Uterus (tissue), 4 donors: ENCODE data around the gene SYCE1. TPM values are rescaled to one million over a fixed set of nuclear protein-coding genes. Genes with fewer than 3 reads are reported as not detected.

Experiments
- DNase-seq, 2 donors: peaks; one replicate each; pipeline ENCODE4 v3.0.0-alpha.2; 2019 to 2020
- H3K27ac ChIP-seq, 2 donors: fragments of 200-600 bp; sonication (generic); 1 replicate in 1 of 2; 2 replicates in 1 of 2; pipeline ENCODE4 v1.5.1; 2016 to 2018
- H3K27me3 ChIP-seq, 2 donors: fragments of 200-600 bp; sonication (generic); one replicate each; pipeline ENCODE4 v1.5.1; 2018 to 2019; ENCODE audit warnings: control low read depth in 1 of 2
- H3K36me3 ChIP-seq, 2 donors: fragments of 200-600 bp; sonication (generic); one replicate each; pipeline ENCODE4 v1.5.1; 2019; ENCODE audit warnings: control low read depth in 1 of 2
- H3K4me1 ChIP-seq, 2 donors: fragments of 200-600 bp; sonication (generic); one replicate each; pipeline ENCODE4 v1.5.1; 2018 to 2019; ENCODE audit warnings: control low read depth in 1 of 2
- H3K4me3 ChIP-seq, 2 donors: fragments of 200-600 bp; sonication (generic); 1 replicate in 1 of 2; 2 replicates in 1 of 2; pipeline ENCODE4 v1.5.1; 2018 to 2019; ENCODE audit warnings: mild to moderate bottlenecking in 1 of 2
- H3K9me3 ChIP-seq, 2 donors: fragments of 200-600 bp; sonication (generic); one replicate each; pipeline ENCODE4 v1.5.1; 2019; ENCODE audit warnings: control low read depth in 1 of 2
- POLR2A ChIP-seq, 2 donors: fragments of 450-650 bp; IDR thresholded peaks; one replicate each; pipeline ENCODE4 v1.6.1; 2016; ENCODE audit warnings: antibody characterized with exemption in 2 of 2, mild to moderate bottlenecking in 1 of 2, moderate library complexity in 1 of 2
- intact Hi-C: fragments of 100-400 bp; cut with DNase I; formaldehyde crosslinking; loops from one replicate; pipeline ENCODE4 v1.15.1; 2023; ENCODE audit warnings: low total_unique reads
- total RNA-seq, 4 donors: library from RNA; depleted of rRNA in 3 of 4; stranded (reverse); fragments of >200 nt in 3 of 4; gene quantifications; one replicate each; pipeline versions ENCODE4 v1.1.0 to v1.2.4, GENCODE V29; 2014 to 2023
- TF ChIP-seq, protein P1 (sequence below), 4 experiments: fragments of 200-600 bp in 2 of 4; fragments of 450-650 bp in 2 of 4; sonication (generic) in 2 of 4; IDR thresholded peaks; one replicate each; pipeline ENCODE4 v1.5.1; 2016 to 2019; ENCODE audit warnings: antibody characterized with exemption in 4 of 4, mild to moderate bottlenecking in 2 of 4, moderate library complexity in 1 of 4
- donor health status: DM: yes; HTN: yes; CAD: no.

Gene SYCE1
- total RNA-seq, 4 donors from 2014 or later = 1.0 TPM; not detected in 3

DNA sequence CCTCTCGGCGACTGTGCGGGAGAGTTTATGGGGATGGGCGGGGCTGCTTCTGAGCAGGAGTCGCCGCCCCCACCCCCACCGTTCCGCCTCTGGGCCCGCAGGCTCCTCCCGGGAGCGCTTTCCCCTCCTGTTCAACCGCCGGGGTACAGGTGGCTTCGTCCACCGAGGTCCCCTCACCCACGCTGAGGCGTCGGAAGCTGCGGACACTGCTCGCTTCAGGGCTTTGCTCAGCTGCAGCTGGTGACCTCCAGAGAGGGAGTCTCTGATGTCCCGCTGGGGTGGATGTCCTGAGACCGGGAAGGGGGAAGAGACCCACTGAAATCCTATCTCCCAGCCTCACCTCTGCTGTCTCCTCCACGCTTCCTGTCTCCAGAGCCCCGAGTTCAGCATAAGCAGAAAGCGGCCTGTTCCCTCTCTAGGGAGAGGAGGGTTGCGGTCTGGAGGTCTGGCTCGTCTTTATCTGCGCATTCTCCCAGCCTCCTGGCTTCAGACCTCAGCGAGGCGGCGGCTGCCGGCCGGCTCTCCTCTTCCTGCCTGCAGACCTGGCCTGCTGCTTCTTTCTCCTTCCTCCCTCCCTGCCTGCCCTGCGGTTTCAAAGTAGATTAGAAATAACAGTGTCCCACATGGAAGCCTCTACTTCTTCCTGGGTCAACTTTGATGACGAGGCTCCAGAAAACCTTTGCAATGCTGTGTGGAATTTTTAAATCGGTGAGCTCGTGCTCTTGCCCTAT is 36.4 kb downstream of the SYCE1 start:
- DNase-seq = no peak
- H3K36me3 ChIP-seq = no peaks in the 10 kb centered on the region
- no peaks in the 10 kb centered on the region for H3K9me3 ChIP-seq
- H3K27ac ChIP-seq = no peak overlapping the region
- H3K4me3 ChIP-seq = no peak overlapping the region
- TF ChIP-seq POLR2A (IDR thresholded peaks at IDR 0.05) = no peak
- TF ChIP-seq, protein P1, sequence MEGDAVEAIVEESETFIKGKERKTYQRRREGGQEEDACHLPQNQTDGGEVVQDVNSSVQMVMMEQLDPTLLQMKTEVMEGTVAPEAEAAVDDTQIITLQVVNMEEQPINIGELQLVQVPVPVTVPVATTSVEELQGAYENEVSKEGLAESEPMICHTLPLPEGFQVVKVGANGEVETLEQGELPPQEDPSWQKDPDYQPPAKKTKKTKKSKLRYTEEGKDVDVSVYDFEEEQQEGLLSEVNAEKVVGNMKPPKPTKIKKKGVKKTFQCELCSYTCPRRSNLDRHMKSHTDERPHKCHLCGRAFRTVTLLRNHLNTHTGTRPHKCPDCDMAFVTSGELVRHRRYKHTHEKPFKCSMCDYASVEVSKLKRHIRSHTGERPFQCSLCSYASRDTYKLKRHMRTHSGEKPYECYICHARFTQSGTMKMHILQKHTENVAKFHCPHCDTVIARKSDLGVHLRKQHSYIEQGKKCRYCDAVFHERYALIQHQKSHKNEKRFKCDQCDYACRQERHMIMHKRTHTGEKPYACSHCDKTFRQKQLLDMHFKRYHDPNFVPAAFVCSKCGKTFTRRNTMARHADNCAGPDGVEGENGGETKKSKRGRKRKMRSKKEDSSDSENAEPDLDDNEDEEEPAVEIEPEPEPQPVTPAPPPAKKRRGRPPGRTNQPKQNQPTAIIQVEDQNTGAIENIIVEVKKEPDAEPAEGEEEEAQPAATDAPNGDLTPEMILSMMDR (IDR thresholded peaks at IDR 0.05) = no peak
- no peaks in the 10 kb centered on the region for H3K4me1 ChIP-seq
- intact Hi-C loops = no loop called here
- H3K27me3 ChIP-seq = peaks cover 0 to 6% of the 10 kb centered on the region in 2 donors

DNA sequence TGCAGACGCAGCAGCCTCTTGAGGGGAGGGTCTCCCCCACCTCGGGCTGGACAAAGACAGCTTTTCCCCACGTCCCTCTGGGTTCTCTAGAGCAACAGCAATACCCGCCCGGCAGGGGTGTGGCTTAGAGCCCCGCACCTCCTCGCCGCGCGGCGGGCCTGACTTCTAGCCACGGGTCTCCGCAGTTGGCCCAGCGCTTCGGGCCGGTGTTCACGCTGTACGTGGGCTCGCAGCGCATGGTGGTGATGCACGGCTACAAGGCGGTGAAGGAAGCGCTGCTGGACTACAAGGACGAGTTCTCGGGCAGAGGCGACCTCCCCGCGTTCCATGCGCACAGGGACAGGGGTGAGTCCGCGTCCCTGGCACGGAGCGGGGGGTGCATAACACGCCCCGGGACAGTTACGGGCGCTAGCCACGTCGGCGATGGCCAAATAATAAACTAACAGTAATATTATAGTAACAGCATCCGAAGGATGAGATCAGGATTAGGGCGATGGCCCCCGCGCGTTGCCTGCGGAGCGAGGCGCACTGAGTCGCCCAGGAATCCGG is 37.0 kb downstream of the SYCE1 start:
- no peak for TF ChIP-seq POLR2A (IDR thresholded peaks at IDR 0.05)
- TF ChIP-seq, protein P1 (IDR thresholded peaks at IDR 0.05) = no peak
- H3K36me3 ChIP-seq = no peaks in the 10 kb centered on the region
- intact Hi-C loops = no loop called here
- no peak for DNase-seq
- no peak overlapping the region for H3K27ac ChIP-seq
- peaks cover 0 to 6% of the 10 kb centered on the region in 2 donors for H3K27me3 ChIP-seq
- no peaks in the 10 kb centered on the region for H3K9me3 ChIP-seq
- H3K4me1 ChIP-seq = no peaks in the 10 kb centered on the region
- no peak overlapping the region for H3K4me3 ChIP-seq

DNA sequence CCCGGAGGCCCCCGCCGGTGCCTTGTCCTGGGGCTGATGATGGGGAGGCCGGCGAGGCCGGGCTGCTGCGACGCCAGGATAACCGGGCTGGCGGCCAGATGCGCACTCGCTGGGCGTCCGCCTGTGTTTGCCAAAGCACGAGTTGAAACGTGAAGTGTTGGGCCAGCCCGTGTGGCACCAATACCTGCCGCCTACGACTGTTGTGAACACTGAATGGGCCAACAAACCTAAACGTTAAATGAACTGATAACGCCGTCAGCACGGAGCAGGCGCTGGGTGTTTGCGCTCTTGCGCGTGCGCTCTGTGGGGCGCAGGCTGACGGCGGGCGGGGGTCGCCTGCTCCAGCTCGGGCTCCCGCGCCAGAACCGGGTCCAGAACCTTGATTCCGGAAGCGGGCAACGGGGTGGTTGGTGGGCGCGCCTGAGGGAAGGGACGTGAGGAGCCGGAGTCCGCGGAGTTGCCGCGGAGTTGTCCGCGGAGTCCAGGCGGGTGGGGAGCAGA is 37.6 kb downstream of the SYCE1 start:
- DNase-seq = no peak
- intact Hi-C loops = no loop called here
- Histone ChIP-seq H3K9me3 (no peaks in the 10 kb centered on the region), H3K36me3 (no peaks in the 10 kb centered on the region), H3K27ac (no peak overlapping the region), H3K4me3 (no peak overlapping the region), H3K27me3 (peaks cover 0 to 6% of the 10 kb centered on the region in 2 donors), H3K4me1 (no peaks in the 10 kb centered on the region)
- no peak for TF ChIP-seq POLR2A (IDR thresholded peaks at IDR 0.05)
- TF ChIP-seq, protein P1 (IDR thresholded peaks at IDR 0.05) = no peak

DNA sequence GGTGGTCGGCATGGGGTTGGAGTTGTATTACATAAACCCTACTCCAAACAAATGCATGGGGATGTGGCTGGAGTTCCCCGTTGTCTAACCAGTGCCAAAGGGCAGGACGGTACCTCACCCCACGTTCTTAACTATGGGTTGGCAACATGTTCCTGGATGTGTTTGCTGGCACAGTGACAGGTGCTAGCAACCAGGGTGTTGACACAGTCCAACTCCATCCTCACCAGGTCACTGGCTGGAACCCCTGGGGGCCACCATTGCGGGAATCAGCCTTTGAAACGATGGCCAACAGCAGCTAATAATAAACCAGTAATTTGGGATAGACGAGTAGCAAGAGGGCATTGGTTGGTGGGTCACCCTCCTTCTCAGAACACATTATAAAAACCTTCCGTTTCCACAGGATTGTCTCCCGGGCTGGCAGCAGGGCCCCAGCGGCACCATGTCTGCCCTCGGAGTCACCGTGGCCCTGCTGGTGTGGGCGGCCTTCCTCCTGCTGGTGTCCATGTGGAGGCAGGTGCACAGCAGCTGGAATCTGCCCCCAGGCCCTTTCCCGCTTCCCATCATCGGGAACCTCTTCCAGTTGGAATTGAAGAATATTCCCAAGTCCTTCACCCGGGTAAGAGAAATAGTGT is 38.3 kb downstream of the SYCE1 start, which contains the start of gene CYP2E1:
Gene CYP2E1 (plus strand): TSS at position 407 of the 632 bp plus-strand sequence. CDS start 33 bp downstream, at position 440.
- H3K4me1 ChIP-seq = no peaks in the 10 kb centered on the region
- intact Hi-C loops = no loop called here
- H3K4me3 ChIP-seq = no peak within 1 kb of the TSS
- peaks cover 0 to 6% of the 10 kb centered on the region in 2 donors for H3K27me3 ChIP-seq
- TF ChIP-seq POLR2A (IDR thresholded peaks at IDR 0.05) = no peak
- TF ChIP-seq, protein P1 (IDR thresholded peaks at IDR 0.05) = no peak
- H3K9me3 ChIP-seq = no peaks in the 10 kb centered on the region
- no peak within 1 kb of the TSS for H3K27ac ChIP-seq
- DNase-seq = no peak
- no peaks in the 10 kb centered on the region for H3K36me3 ChIP-seq

DNA sequence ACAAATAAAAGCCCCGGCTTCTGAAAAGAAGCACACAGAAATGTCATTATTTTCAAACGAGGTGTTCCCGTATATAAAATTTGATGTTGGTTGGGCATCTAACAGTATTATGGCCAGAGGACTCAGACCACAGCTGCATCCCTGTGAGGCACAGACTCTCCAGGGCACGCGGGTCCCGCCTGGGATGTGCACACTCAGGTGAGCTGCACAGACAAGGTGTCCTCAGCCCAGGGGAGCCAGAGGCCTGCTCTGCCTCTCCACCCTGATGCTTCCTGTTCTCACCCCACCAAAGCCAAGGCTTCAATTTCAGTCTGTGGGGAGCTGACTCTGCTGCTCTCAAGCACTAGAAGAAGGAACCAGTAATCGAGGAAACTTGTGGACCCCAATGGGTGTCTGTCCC is 39.9 kb downstream of the SYCE1 start:
- no peak for TF ChIP-seq POLR2A (IDR thresholded peaks at IDR 0.05)
- TF ChIP-seq, protein P1 (IDR thresholded peaks at IDR 0.05) = no peak
- DNase-seq = no peak
- no peaks in the 10 kb centered on the region for H3K36me3 ChIP-seq
- H3K9me3 ChIP-seq = no peaks in the 10 kb centered on the region
- no peaks in the 10 kb centered on the region for H3K4me1 ChIP-seq
- no peak overlapping the region for H3K27ac ChIP-seq
- H3K4me3 ChIP-seq = no peak overlapping the region
- H3K27me3 ChIP-seq = peaks cover 0 to 6% of the 10 kb centered on the region in 2 donors
- intact Hi-C loops = no loop called here
